PFSK-1 (cell line): ENCODE data around the gene ATP5PO.
A peak's percentile ranks its signal among the peaks of the same experiment; 100 is the strongest.

Experiments
- FOXP2 ChIP-seq: optimal IDR thresholded peaks from 2 replicates; pipeline ENCODE3; 2011; ENCODE audit warnings: borderline replicate concordance, control low read depth, inconsistent platforms; ENCODE audit not compliant: insufficient read depth; ENCODE audit errors: extremely low read length, extremely low read depth
- POLR2AphosphoS5 ChIP-seq: IDR thresholded peaks from 2 replicates; pipeline ENCODE4 v1.6.1; 2012; ENCODE audit warnings: low read depth, mild to moderate bottlenecking, control low read depth, low read length, moderate library complexity
- REST ChIP-seq, 2 experiments: IDR thresholded peaks; 2 replicates each; pipeline versions ENCODE4 v1.6.1 to v1.8.0; 2011 to 2012; ENCODE audit warnings: low read depth in 2 of 2, low read length in 2 of 2, control low read depth in 1 of 2, inconsistent platforms in 1 of 2, mild to moderate bottlenecking in 1 of 2, moderate library complexity in 1 of 2; ENCODE audit not compliant: insufficient read depth in 1 of 2
- SIN3A ChIP-seq: IDR thresholded peaks from 2 replicates; pipeline ENCODE4 v1.6.1; 2012; ENCODE audit warnings: mild to moderate bottlenecking, low read length, moderate library complexity, borderline replicate concordance; ENCODE audit not compliant: insufficient read depth
- TAF1 ChIP-seq: IDR thresholded peaks from 2 replicates; pipeline ENCODE4 v1.6.1; 2012; ENCODE audit warnings: low read length, control low read depth, borderline replicate concordance; ENCODE audit not compliant: insufficient read depth

ATP5PO gene

DNA sequence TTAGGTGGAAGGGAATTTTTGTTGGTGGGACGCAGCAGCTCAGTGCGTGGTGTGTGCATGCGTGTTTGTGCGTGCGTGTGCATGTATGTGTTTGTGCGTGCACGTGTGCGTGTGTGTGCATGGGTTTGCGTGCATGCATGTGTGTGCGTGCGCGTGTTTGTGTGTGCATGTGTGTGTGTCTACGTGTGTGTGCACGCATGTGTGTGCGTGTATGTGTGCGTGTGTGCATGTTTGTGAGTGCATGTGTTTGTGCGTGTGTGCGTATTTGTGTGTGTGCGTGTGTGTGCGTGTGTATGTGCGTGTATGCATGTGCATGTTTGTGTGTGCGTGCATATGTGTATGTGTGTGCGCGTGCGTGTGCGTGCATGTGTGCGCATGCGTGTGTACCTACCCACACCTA, 20.2 kb downstream of the ATP5PO start:
- TF ChIP-seq FOXP2 (no peak), TAF1 (no peak), REST (IDR thresholded peaks at IDR 0.05; ENCODE audit: insufficient read depth in 1 of 2, low read depth in 2 of 2, low read length in 2 of 2) (no peak), POLR2AphosphoS5 (no peak), SIN3A (no peak)

GRCh38 chr21:33894736-33895288, 20.8 kb downstream of the ATP5PO start:
- TF ChIP-seq TAF1: no peak
- peak; percentile 57 for TF ChIP-seq FOXP2
- TF ChIP-seq REST (IDR thresholded peaks at IDR 0.05; ENCODE audit: insufficient read depth in 1 of 2, low read depth in 2 of 2, low read length in 2 of 2): no peak
- TF ChIP-seq SIN3A: 0 out of 2 replicates have a peak, but pooled peaks have one; percentile 44

GRCh38 chr21:33893917-33894316, 21.7 kb downstream of the ATP5PO start:
- TF ChIP-seq SIN3A (no peak), FOXP2 (no peak), POLR2AphosphoS5 (no peak), REST (IDR thresholded peaks at IDR 0.05; ENCODE audit: insufficient read depth in 1 of 2, low read depth in 2 of 2, low read length in 2 of 2) (no peak), TAF1 (no peak)

GRCh38 chr21:33892853-33893252, 22.8 kb downstream of the ATP5PO start:
- TF ChIP-seq TAF1: no peak
- no peak for TF ChIP-seq SIN3A
- no peak for TF ChIP-seq FOXP2
- no peak for TF ChIP-seq POLR2AphosphoS5
- TF ChIP-seq REST (IDR thresholded peaks at IDR 0.05; ENCODE audit: insufficient read depth in 1 of 2, low read depth in 2 of 2, low read length in 2 of 2): no peak

DNA sequence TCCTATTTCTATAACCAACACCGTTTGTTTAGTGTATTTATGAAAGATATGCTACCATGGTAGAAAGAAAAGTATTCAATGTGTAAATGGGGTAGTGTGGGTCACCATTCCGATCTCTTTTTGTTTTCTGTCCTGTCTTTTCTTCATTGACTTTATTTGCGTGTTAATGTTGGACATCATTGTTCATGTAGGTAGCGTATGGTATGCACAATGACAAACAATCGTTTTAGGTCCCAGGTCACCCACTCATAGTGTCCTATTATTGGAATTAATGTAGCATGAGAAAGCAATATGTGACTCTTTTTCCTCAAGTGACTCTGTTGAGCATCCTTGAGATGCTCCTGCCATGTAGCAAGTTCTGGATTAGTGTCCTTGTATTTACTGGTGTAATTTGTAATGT, 25.4 kb downstream of the ATP5PO start:
- no peak for TF ChIP-seq REST (IDR thresholded peaks at IDR 0.05; ENCODE audit: insufficient read depth in 1 of 2, low read depth in 2 of 2, low read length in 2 of 2)
- no peak for TF ChIP-seq SIN3A
- no peak for TF ChIP-seq FOXP2
- no peak for TF ChIP-seq TAF1
- TF ChIP-seq POLR2AphosphoS5: no peak
